Measurements from ENCODE around the gene ZDHHC7. TPM values are rescaled to one million over a fixed set of nuclear protein-coding genes. Genes with fewer than 3 reads are reported as not detected.

ZDHHC7 gene
- polyA plus RNA-seq, 2 of the 4 experiments (the other 2 are of a cell fraction) = 42.3 to 58.0 TPM

DNA sequence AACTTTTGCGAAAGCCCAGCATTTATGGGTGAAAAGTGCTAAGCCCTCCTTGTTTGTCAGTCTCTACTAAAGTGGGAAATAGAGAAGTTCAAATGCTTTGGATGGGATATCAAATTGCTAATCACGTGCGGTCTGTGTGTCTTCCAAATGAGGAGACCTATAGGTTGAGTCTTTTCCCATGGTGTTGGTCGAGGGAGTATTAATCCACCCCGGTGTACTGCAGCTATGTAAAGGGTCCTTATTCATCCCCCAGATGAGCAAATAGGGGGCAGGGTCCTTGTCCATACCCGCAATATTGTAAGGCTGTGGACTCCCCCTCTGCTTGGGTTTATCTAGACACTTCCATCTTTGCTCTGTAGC is 30.8 kb upstream of the ZDHHC7 start:
- no peak for ATAC-seq
- 70% methylated on average over 6 of the region's 6 CpGs for WGBS (ENCODE audit: missing lambda C conversion rate)
- TF ChIP-seq RFX5 (IDR thresholded peaks at IDR 0.05) (no peak), ELK1 (IDR thresholded peaks at IDR 0.05; ENCODE audit: low read depth, low read length) (no peak), CHD2 (IDR thresholded peaks at IDR 0.05; ENCODE audit: low read length, partially characterized antibody) (no peak), CHD4 (IDR thresholded peaks at IDR 0.05; ENCODE audit: borderline replicate concordance) (no peak), RCOR1 (IDR thresholded peaks at IDR 0.05; ENCODE audit: low read depth, low read length) (no peak), ZFP36 (IDR thresholded peaks at IDR 0.05; ENCODE audit: borderline replicate concordance, partially characterized antibody) (no peak), ZSCAN20 (CRISPR knock-in tag; IDR thresholded peaks at IDR 0.05) (no peak), USF2 (IDR thresholded peaks at IDR 0.05) (no peak), HDAC2 (IDR thresholded peaks at IDR 0.05) (no peak), FOSB (CRISPR knock-in tag; IDR thresholded peaks at IDR 0.05) (no peak), EHMT2 (IDR thresholded peaks at IDR 0.05; ENCODE audit: low read depth) (no peak), ESRRA (IDR thresholded peaks at IDR 0.05; ENCODE audit: borderline replicate concordance, low read length) (no peak), POLR2A (IDR thresholded peaks at IDR 0.05; ENCODE audit: low read length) (no peak), FOXS1 (CRISPR knock-in tag; IDR thresholded peaks at IDR 0.05) (no peak), REST (IDR thresholded peaks at IDR 0.05) (no peak), CEBPB (IDR thresholded peaks at IDR 0.05) (no peak), CBX8 (IDR thresholded peaks at IDR 0.05) (no peak)
- TF ChIP-seq, protein P1, sequence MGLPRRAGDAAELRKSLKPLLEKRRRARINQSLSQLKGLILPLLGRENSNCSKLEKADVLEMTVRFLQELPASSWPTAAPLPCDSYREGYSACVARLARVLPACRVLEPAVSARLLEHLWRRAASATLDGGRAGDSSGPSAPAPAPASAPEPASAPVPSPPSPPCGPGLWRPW (IDR thresholded peaks at IDR 0.05) = no peak
- DNase-seq (ENCODE audit: low read depth in 1 of 2, low spot score in 1 of 2) = no peak
- no peak overlapping the region for H3K27ac ChIP-seq
- H3K9me3 ChIP-seq = no peaks in the 10 kb centered on the region
- CTCF ChIA-PET = interaction anchor here (0.7 to 1.5 kb wide), 4 partner anchors 14 to 287 kb away, joined by 3 to 4 read pairs (median 3); no protein-coding TSS in a partner anchor
- H3K4me2 ChIP-seq = no peak overlapping the region
- peaks cover 5% of the 10 kb centered on the region; the same call in 2 of the 3 replicates for H3K4me1 ChIP-seq
- H3K4me3 ChIP-seq = no peak overlapping the region
- FAIRE-seq = no peak
- POLR2A ChIA-PET = no interaction called here

GRCh38 chr16:85041219-85042166 is 30.2 kb upstream of the ZDHHC7 start:
- Histone ChIP-seq H3K9me3 (no peaks in the 10 kb centered on the region), H3K4me2 (no peak overlapping the region), H3K4me3 (no peak overlapping the region), H3K27ac (no peak overlapping the region), H3K4me1 (peaks cover 11% of the 10 kb centered on the region; the same call in 2 of the 3 replicates)
- WGBS (ENCODE audit: missing lambda C conversion rate) = 79% methylated on average over 27 of the region's 27 CpGs
- no peak for ATAC-seq
- ChIA-PET CTCF (interaction anchor here (1.0 to 1.1 kb wide), 2 partner anchors 45 to 287 kb away, joined by 3 to 4 read pairs; no protein-coding TSS in a partner anchor), POLR2A (no interaction called here)
- no peak for FAIRE-seq
- no peak for DNase-seq (ENCODE audit: low read depth in 1 of 2, low spot score in 1 of 2)
- TF ChIP-seq POLR2AphosphoS2 (conservative IDR thresholded peaks at IDR 0.05; ENCODE audit: low read length) (no peak), JUN (IDR thresholded peaks at IDR 0.05) (no peak), HDAC2 (IDR thresholded peaks at IDR 0.05) (no peak), EP300 (IDR thresholded peaks at IDR 0.05) (no peak), CBX8 (IDR thresholded peaks at IDR 0.05) (no peak), POLR2A (IDR thresholded peaks at IDR 0.05; ENCODE audit: low read length) (no peak), CHD2 (IDR thresholded peaks at IDR 0.05; ENCODE audit: low read length, partially characterized antibody) (no peak), PHF8 (IDR thresholded peaks at IDR 0.05; ENCODE audit: borderline replicate concordance, low read depth) (no peak), RAD21 (conservative IDR thresholded peaks at IDR 0.05 in 1 of 2, IDR thresholded peaks at IDR 0.05 in 1 of 2) (no peak), USF2 (IDR thresholded peaks at IDR 0.05) (no peak)
- TF ChIP-seq, protein P2, sequence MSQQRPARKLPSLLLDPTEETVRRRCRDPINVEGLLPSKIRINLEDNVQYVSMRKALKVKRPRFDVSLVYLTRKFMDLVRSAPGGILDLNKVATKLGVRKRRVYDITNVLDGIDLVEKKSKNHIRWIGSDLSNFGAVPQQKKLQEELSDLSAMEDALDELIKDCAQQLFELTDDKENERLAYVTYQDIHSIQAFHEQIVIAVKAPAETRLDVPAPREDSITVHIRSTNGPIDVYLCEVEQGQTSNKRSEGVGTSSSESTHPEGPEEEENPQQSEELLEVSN (IDR thresholded peaks at IDR 0.05; ENCODE audit: borderline replicate concordance, low read depth) = no peak
- TF ChIP-seq, protein P3, sequence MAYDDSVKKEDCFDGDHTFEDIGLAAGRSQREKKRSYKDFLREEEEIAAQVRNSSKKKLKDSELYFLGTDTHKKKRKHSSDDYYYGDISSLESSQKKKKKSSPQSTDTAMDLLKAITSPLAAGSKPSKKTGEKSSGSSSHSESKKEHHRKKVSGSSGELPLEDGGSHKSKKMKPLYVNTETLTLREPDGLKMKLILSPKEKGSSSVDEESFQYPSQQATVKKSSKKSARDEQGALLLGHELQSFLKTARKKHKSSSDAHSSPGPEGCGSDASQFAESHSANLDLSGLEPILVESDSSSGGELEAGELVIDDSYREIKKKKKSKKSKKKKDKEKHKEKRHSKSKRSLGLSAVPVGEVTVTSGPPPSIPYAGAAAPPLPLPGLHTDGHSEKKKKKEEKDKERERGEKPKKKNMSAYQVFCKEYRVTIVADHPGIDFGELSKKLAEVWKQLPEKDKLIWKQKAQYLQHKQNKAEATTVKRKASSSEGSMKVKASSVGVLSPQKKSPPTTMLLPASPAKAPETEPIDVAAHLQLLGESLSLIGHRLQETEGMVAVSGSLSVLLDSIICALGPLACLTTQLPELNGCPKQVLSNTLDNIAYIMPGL (CRISPR knock-in tag; IDR thresholded peaks at IDR 0.05; ENCODE audit: borderline replicate concordance) = no peak
